HG02571 (cell line): ENCODE data around the gene MST1.

ENCODE experiments used
- ATAC-seq: cut with Tn5 transposase; IDR thresholded peaks from one replicate; pipeline ENCODE4 v1.9.1; 2021; ENCODE audit warnings: mild to moderate bottlenecking, moderate library complexity; ENCODE audit not compliant: unreplicated experiment

MST1 gene

DNA sequence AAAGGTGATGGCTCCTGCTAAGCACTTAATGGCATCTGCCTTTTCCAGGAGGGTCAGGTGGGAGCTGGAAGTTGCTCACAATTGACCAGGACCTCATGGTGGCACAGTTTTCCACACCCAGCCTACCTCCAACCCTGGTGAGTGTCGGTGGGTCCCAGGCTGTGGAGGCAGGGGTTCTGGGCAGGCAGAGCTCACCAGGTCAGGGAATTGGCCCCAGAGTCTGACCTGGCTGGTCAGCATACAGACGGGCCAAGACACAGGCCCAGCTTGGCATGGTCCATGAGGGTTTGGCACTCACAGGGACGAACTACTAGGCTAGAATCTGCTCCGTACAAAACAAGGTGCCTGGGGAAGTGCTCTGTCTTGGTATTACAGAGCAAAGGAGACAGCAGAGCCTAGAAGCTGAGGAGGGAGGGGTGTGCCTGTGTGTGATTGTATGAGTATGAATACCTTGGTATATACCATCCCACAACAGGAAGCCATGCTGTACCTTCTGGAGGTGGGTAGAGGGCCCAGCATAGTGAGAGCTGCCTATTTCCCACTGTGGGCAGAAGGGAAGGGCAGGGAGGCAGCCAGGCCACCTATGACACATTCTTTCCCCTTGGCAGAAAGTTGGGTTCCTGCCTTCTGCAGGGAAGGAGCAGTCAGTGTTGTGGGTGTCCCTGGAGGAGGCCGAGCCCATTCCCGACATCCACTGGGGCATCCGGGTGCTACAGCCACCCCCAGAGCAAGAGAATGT is 8.6 kb downstream of the MST1 start:
- no peak for ATAC-seq

DNA sequence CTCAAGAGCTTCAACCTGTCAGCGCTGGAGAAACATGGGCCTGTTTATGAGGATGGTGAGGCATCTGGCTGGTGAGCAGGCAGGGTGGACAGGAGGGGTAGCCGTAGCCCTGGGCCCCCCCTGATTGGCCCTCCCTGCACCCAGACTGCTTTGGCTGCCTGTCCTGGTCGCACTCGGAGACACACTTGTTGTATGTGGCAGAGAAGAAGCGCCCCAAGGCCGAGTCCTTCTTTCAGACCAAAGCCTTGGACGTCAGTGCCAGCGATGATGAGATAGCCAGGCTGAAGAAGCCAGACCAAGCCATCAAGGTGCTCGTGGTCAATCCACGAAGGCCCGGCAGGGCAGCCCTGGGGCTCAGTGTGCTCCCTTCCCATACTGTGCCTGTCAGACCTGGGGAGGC is 13.4 kb downstream of the MST1 start:
- ATAC-seq = no peak

DNA sequence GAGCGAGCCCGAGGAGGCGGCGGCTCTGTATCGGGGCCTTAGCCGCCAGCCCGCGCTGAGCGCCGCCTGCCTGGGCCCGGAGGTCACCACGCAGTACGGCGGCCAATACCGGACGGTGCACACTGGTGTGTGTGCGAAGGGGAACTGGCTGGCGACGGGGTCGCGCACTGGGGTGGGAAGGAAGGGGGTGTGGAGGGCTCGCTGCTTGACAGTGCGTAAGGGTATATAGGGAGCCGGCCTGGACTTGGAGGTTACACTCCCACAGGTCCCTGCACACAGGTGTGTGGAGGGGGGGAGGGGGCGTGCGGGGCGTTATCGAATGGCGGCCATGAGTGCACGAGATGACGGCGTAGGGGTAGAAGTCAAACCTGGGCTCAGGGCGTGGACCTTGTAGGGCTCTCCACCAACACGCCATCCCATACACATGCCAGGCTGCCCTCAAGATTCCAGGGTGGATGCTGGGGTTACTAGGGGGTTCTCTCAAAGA is 14.7 kb downstream of the MST1 start:
- peak; percentile 16 for ATAC-seq

GRCh38 chr3:49673715-49674496 is 15.4 kb downstream of the MST1 start, which contains the start of gene APEH:
TSS of gene APEH (plus strand) at chr3:49674351. CDS start at chr3:49674402, 51 bp downstream.
- ATAC-seq = peak; percentile 77

DNA sequence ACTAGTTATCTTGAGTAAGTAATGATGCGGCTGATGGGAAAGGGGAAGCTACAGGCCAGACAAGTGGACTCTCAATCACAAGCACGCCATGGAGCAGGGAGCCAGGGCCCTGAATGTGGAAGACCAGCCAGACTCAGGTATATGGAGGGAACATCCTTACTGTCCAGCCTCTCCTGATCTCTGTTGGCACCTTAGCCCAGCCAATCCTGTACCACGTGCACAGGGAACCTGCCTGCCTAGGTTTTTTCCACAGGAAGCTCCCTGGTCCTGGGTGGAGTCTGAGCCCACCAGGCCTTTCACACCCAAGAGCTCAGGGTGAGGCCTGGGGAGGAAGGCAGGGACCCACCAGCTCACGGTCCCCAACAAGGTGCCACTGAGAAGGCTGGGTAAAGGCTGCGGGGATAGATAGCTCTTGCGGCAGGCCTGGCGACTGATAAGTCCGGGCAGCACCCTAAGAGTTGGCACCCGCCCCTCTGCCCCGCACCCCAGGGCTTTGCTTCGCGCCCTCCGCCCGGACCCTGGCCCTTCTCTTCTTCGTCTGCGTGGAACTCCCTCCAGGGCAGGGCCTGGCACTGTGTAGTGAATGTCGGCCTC is 16.1 kb downstream of the MST1 start:
- ATAC-seq = no peak

- ATAC-seq = no peak
Observed at GRCh38 chr3:49671291-49672288, 17.7 kb downstream of the MST1 start.

- ATAC-seq = no peak
Observed at GRCh38 chr3:49670940-49671290, 18.4 kb downstream of the MST1 start.

DNA sequence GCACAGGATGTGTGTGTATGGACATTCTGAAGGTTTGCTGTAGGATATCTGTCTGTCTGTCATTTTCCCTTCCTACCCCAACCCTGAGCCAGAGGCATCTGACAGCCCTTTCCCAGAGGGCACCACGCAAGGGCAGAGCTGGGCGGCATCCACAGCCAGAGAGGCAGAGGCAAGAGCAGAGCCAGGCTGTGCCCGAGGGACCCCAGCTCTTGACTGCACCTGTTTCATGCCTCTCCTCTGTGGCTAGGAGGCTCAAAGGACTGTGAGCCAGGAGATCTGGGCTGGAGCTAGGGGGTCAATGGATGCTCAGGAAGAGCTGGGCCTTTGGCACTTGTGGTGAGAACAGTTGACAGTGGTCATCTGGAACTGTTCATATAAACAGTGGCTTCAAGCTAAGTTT is 19.9 kb downstream of the MST1 start:
- ATAC-seq = no peak

DNA sequence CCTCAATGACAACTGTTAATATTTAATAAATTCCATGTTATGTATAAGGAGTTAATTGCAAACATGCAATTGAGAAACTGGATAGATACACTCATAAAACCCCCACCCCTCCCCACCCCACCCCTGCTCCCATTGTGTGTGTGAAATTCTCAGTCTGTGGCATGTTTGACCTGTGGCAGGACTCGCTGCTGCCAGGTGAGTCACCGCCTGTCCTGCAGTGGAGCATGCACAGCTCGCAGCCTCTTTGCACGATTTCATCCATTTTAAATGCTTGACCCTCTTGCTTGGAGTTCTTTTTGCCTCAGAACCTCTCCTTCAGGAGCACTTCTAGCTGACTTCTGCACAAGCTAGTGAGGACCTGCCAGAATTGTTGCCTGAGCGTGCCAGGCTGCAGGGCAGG is 20.4 kb downstream of the MST1 start:
- no peak for ATAC-seq

GRCh38 chr3:49668414-49668797 is 20.9 kb downstream of the MST1 start:
- no peak for ATAC-seq

DNA sequence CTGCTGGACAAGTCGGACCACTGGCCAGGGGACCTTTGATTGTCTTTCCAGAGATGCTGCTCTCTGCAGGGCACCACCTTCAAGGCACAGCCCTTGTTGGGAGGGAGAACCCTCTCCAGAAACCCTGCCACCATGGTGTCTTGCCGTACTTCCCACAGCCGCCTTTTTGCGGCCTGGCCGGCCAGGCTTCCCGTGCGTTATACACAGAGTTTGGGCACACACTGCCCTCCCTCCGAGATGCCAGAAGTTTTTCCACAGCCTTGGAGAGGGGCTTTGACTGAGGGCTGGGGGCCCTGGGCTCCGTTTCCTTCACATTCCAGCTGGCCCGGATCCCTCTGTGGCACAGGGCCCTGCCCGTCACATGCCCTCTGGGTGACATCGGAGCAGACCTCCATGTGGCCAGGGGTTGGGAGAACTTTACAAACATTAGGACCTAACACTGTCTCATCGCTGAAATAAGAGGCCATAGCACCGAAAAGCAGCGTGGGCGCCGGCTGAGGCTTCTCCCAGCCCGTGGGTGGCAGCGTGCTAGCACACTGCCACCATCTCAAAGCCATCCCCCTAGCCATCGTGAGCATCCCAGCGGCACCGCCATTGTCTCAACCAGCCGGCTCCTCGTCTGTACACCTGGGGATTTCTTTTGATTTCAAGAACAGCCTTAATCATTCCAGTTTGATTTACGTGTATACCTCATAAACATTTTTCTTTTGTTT is 21.4 kb downstream of the MST1 start:
- ATAC-seq = no peak

DNA sequence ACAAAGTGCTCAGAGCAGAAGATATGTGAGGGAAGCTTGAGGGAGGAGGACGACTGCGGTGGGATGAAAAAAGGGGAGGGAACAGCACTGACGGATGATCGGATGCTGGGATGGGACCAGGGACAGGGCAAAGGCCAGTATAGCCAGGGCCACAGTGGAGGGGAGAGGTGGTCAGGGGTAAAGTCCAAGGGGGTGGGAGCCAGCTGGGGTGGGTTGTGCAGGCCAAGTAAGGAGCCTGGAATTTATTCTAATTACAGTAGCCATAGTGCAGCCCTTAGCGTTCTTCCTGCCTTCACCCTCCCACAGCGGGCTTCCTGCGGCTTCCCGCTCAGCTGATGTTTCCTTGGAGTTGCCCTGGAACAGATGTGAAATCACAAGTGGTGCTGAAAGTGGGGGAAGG is 22.7 kb downstream of the MST1 start:
- ATAC-seq = no peak

DNA sequence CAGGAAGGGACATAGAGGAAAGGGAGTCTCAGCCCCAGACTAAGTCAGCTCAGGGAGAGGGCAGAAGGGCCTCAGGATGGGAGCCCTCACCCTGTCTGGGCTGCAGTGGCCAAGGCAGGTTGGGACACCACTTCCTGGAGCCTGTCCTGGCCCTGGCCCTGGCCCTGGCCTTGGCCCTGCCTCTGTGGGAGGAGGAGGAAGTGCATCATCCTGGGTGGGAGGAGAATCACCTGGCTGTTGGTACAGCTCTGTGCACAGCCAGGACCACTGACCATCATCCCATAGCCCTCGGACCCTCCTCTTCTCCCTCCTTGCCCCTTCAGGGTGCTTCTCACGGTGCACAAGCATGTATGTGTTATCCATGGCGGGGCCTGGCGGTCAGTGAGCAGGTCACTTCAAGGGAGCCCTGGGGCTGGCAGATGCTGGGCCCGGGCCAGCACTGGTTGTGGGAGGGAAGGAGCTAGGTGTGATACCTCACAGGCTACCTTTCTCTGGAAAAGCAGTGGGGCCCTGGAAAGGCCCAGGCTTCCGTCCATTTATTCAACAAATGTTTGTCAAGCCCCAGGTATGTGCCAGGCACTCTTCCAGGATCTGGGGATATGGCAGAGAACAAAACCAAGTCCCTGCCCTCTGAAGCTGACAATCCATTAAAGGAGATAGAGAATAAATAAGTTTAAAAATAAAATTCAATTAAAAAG is 23.3 kb downstream of the MST1 start:
- ATAC-seq = no peak

DNA sequence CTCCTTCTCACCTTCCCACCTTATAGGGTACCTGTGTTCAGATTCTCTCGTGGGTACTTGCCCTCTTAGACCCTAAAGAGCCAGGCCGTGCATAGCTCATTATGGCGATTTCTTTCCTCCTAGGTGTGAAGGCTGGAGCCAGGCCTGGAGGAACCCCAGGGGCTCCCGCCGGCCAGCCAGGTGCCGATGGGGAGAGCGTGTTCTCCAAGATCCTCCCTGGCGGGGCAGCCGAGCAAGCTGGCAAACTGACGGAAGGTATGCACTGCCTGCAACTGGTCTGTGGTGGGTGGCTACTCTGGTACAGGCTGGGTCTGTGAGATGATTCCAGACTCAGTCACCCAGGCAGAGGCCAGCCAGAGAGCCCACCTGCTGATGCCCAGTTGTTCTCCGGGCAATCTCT is 25.0 kb downstream of the MST1 start:
- no peak for ATAC-seq

GRCh38 chr3:49663831-49664230 is 25.4 kb downstream of the MST1 start:
- ATAC-seq = no peak

GRCh38 chr3:49662720-49663413 is 26.4 kb downstream of the MST1 start:
- ATAC-seq = no peak

DNA sequence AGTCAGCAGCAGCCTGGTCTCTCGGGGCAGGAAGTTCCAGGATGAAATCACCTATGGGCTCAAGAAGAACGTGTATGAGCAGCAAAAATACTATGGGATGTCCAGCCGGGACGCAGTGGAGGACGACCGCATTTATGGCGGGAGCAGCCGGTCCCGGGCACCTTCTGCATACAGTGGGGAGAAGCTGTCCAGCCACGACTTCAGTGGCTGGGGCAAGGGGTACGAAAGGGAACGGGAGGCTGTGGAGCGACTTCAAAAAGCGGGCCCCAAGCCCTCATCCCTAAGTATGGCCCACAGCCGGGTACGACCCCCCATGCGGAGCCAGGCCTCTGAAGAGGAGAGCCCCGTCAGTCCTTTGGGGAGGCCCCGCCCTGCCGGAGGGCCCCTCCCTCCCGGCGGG is 27.3 kb downstream of the MST1 start:
- ATAC-seq = no peak

GRCh38 chr3:49661281-49661680 is 28.0 kb downstream of the MST1 start:
- no peak for ATAC-seq

- ATAC-seq = no peak
Observed at GRCh38 chr3:49659756-49660155, 29.5 kb downstream of the MST1 start.
